HL-60 (cell line): ENCODE measurements around the gene ASTN2.

Source experiments
- CTCF ChIP-seq: IDR thresholded peaks from one replicate; pipeline ENCODE4 v1.5.1; 2011; ENCODE audit warnings: low read length, control low read depth, inconsistent platforms; ENCODE audit not compliant: insufficient read depth
- POLR2AphosphoS5 ChIP-seq: IDR thresholded peaks from 2 replicates; pipeline ENCODE4 v1.6.1; 2012; ENCODE audit warnings: low read depth
- REST ChIP-seq: IDR thresholded peaks from 2 replicates; pipeline ENCODE4 v1.6.1; 2012; ENCODE audit warnings: low read depth; ENCODE audit not compliant: insufficient replicate concordance
- SPI1 ChIP-seq: IDR thresholded peaks from 2 replicates; pipeline ENCODE4 v1.6.1; 2012; ENCODE audit warnings: low read depth, mild to moderate bottlenecking, borderline replicate concordance

- no peak for TF ChIP-seq CTCF
- no peak for TF ChIP-seq REST
- TF ChIP-seq SPI1, result no peak
- no peak for TF ChIP-seq POLR2AphosphoS5
Observed at GRCh38 chr9:116951588-116952435, 463.0 kb downstream of the ASTN2 start.
